Testis (tissue), 5 donors: ENCODE results near the gene SNIP1. TPM values are rescaled to one million over a fixed set of nuclear protein-coding genes. Genes with fewer than 3 reads are reported as not detected.
A peak's percentile ranks its signal among the peaks of the same experiment; 100 is the strongest.

Experiments
- DNase-seq: peaks from one replicate; pipeline ENCODE4 v3.0.0-alpha.2; 2019
- H3K27ac ChIP-seq, 2 donors: fragments of 200-600 bp; sonication (generic); one replicate each; pipeline ENCODE4 v1.5.1; 2019
- H3K27me3 ChIP-seq: fragments of 200-600 bp; sonication (generic); one replicate; pipeline ENCODE4 v1.5.1; 2019
- H3K36me3 ChIP-seq: fragments of 200-600 bp; sonication (generic); one replicate; pipeline ENCODE4 v1.5.1; 2017; ENCODE audit warnings: low read depth; ENCODE audit errors: missing control alignments
- H3K4me1 ChIP-seq: fragments of 200-600 bp; sonication (generic); one replicate; pipeline ENCODE4 v1.5.1; 2019
- H3K4me3 ChIP-seq, 2 donors: fragments of 200-600 bp; sonication (generic); one replicate each; pipeline ENCODE4 v1.5.1; 2017 to 2019
- H3K9me3 ChIP-seq: fragments of 200-600 bp; sonication (generic); one replicate; pipeline ENCODE4 v1.5.1; 2017
- POLR2A ChIP-seq: fragments of 450-650 bp; IDR thresholded peaks from one replicate; pipeline ENCODE4 v1.6.1; 2017; ENCODE audit warnings: antibody characterized with exemption, mild to moderate bottlenecking, moderate library complexity
- WGBS, 2 donors: methylation state at CpG; one replicate each; pipeline ENCODE4 v1.1.5; 2018; 5-methylcytosine and 5-hydroxymethylcytosine counted together
- intact Hi-C: fragments of 100-400 bp; cut with DNase I; formaldehyde crosslinking; loops from one replicate; pipeline ENCODE4 v1.15.1; 2023; ENCODE audit warnings: low total_unique reads
- long read RNA-seq, 2 donors: transcript quantifications; one replicate each; lab custom pipeline, GENCODE V29; 2026
- polyA plus RNA-seq: library from polyadenylated mRNA; stranded (reverse); fragments of 350-450 nt; fragmentation: Illumina TruSeq; extraction: RNeasy Lipid Tissue Mini Kit (QIAGEN cat#74804); gene quantifications from one replicate; pipeline ENCODE4 v1.2.3, GENCODE V29; 2014; ENCODE audit warnings: low read depth, low replicate concordance; ENCODE audit not compliant: insufficient read depth
- total RNA-seq, 2 donors: library from RNA; depleted of rRNA; stranded (reverse); fragments of >200 nt; gene quantifications; one replicate each; pipeline ENCODE4 v1.2.3, GENCODE V29; 2016
- TF ChIP-seq, protein P1 (sequence below), 3 experiments: fragments of 450-650 bp in 2 of 3; fragments of 200-600 bp in 1 of 3; sonication (generic) in 1 of 3; IDR thresholded peaks; one replicate each; pipeline ENCODE4 v1.5.1; 2016 to 2019; ENCODE audit warnings: antibody characterized with exemption in 3 of 3, mild to moderate bottlenecking in 2 of 3, moderate library complexity in 1 of 3

Gene SNIP1, protein sequence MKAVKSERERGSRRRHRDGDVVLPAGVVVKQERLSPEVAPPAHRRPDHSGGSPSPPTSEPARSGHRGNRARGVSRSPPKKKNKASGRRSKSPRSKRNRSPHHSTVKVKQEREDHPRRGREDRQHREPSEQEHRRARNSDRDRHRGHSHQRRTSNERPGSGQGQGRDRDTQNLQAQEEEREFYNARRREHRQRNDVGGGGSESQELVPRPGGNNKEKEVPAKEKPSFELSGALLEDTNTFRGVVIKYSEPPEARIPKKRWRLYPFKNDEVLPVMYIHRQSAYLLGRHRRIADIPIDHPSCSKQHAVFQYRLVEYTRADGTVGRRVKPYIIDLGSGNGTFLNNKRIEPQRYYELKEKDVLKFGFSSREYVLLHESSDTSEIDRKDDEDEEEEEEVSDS
- 10 to 100 TPM; 33.7 to 51.4 TPM for total RNA-seq
- 16.8 TPM for polyA plus RNA-seq
- long read RNA-seq, donor 1, full-length matches to known transcripts, result 5 of 5 reads
- long read RNA-seq, donor 1, partial matches to known transcripts, result 0 of 5 reads
- long read RNA-seq, donor 1, other reads (novel, unspliced or antisense), result 0 of 5 reads
- long read RNA-seq, donor 2, full-length matches to known transcripts, result 5 of 5 reads
- long read RNA-seq, donor 2, partial matches to known transcripts, result 0 of 5 reads
- long read RNA-seq, donor 2, other reads (novel, unspliced or antisense), result 0 of 5 reads

DNA sequence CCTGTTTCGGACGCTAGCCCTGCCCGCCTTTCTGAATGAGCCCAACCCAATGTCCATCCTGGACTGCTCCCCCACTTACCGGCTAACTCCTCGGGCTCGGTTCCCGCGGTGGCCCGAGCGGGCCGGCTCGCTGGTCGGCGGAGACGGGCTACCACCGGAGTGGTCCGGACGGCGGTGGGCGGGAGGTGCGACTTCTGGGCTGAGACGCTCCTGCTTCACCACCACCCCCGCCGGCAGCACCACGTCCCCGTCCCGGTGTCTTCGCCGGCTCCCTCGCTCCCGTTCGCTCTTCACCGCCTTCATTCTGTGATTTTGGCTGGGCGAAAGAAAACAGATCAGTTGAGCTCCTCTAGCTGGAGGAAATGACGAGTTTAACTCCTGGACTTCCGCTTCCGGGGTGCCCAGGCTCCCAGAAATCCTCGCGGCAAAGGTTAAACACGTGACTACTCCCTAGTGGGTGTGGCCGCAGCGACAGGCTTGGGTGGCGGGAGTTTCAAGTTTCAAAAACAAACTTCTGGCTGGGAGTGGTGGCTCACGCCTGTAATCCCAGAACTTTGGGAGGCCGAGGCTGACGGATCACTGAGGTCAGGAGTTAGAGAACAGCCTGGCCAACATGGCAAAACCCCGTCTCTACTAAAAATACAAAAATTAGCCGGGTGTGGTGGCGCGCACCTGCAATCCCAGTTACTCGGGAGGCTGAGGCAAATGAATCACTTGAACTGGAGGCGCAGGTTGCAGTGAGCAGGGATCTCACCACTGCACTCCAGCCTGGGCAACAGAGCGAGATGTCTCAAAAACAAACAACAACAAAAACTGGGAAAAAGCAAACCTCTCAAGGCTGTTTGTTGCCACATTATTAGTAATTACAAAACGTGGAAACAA, at the start of gene SNIP1:
SNIP1 (minus strand) TSS at position 367 of the 882 bp plus-strand sequence; CDS start at position 303, 64 bp downstream.
- peaks cover 17% of the 10 kb centered on the region for H3K4me1 ChIP-seq
- no peaks in the 10 kb centered on the region for H3K9me3 ChIP-seq
- peak within 1 kb of the TSS; percentile 96 to 99 for H3K4me3 ChIP-seq
- WGBS, 2 donors, result 10 to 12% methylated on average over 51 to 54 of the region's 54 CpGs
- peak; percentile 97 for DNase-seq
- TF ChIP-seq, protein P1, sequence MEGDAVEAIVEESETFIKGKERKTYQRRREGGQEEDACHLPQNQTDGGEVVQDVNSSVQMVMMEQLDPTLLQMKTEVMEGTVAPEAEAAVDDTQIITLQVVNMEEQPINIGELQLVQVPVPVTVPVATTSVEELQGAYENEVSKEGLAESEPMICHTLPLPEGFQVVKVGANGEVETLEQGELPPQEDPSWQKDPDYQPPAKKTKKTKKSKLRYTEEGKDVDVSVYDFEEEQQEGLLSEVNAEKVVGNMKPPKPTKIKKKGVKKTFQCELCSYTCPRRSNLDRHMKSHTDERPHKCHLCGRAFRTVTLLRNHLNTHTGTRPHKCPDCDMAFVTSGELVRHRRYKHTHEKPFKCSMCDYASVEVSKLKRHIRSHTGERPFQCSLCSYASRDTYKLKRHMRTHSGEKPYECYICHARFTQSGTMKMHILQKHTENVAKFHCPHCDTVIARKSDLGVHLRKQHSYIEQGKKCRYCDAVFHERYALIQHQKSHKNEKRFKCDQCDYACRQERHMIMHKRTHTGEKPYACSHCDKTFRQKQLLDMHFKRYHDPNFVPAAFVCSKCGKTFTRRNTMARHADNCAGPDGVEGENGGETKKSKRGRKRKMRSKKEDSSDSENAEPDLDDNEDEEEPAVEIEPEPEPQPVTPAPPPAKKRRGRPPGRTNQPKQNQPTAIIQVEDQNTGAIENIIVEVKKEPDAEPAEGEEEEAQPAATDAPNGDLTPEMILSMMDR (IDR thresholded peaks at IDR 0.05), result peak in 1 of 3 experiments; percentile 24
- no peak for TF ChIP-seq POLR2A
- H3K27me3 ChIP-seq, result no peaks in the 10 kb centered on the region
- no peaks in the 10 kb centered on the region for H3K36me3 ChIP-seq
- peak within 1 kb of the TSS; percentile 67 to 68 for H3K27ac ChIP-seq
- intact Hi-C loops, result no loop called here

DNA sequence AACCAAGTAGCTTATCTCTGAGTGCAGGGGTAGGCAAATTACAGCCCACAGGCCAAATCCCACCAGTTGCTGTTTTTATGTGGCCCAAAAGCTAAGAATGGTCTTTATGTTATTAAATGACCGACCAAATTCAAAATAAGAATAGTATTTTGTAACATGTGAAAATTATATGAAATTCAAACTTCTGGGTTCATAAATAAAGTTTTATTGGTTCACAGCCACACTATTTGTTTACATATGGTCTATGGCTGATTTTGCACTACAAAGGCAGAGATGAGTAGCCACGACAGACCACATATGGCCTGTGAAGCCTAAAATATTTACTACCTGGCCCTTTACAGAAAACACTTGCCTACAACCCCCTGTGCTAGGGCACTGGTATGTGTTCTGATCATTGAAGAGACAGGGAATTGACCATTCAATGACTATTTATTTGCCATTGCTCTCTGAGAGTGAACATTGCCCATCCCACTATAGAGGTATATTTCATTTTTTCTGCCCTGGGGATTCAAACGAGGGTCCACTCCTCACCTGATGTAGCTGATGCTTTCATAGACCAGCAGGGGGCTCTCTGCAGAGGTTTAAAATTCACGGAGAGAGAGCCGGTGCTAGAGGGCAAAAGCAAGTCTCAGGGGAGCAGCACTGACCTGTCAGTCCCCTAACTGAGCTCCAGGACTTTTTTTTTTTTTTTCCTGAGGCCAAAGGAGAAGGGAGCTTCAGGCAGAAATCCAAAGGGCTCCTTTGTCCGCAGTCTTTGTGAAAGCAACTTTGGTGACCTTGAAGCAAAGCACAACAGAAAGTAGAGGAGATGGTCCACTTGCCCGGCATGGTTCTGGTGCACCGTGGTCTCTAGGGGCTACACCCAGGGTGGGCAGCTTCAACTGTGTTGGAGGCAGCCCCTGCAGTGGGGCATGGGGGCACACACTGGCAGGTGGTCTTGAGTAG, 48.9 kb upstream of the SNIP1 start:
- 26 to 35% methylated on average over 8 of the region's 8 CpGs for WGBS, 2 donors
- Histone ChIP-seq H3K9me3 (no peaks in the 10 kb centered on the region), H3K4me1 (peaks cover 9% of the 10 kb centered on the region), H3K27me3 (no peaks in the 10 kb centered on the region), H3K27ac (no peak overlapping the region), H3K4me3 (no peak overlapping the region), H3K36me3 (no peaks in the 10 kb centered on the region)
- intact Hi-C loops, result no loop called here
- DNase-seq, result peak; percentile 40
- no peak for TF ChIP-seq POLR2A
- TF ChIP-seq, protein P1 (IDR thresholded peaks at IDR 0.05), result peak; percentile 32 to 54 (median 34)

DNA sequence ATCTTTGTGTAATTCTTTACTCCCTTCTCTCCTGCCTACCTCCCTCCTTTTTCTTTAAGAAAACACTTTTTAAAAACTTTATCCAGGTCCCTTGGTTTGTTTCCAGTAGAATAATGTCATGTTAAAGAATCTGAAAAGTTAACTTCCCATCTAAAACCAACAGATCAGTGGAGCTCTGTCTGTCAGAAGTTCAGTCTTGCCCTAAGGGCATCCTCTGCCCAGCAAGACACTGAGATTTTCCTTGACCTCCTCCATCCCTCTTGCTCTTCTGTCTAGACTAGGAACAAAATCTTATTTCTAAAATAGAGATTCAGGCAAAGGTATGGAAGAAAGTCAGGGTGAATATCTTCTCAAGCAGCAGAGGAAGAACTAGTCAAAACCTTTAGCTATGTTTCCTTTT, 47.3 kb upstream of the SNIP1 start:
- Histone ChIP-seq H3K4me1 (peaks cover 9% of the 10 kb centered on the region), H3K9me3 (no peaks in the 10 kb centered on the region), H3K27ac (no peak overlapping the region), H3K27me3 (no peaks in the 10 kb centered on the region), H3K36me3 (no peaks in the 10 kb centered on the region), H3K4me3 (no peak overlapping the region)
- DNase-seq, result no peak
- intact Hi-C loops, result no loop called here
- TF ChIP-seq, protein P1 (IDR thresholded peaks at IDR 0.05), result no peak

DNA sequence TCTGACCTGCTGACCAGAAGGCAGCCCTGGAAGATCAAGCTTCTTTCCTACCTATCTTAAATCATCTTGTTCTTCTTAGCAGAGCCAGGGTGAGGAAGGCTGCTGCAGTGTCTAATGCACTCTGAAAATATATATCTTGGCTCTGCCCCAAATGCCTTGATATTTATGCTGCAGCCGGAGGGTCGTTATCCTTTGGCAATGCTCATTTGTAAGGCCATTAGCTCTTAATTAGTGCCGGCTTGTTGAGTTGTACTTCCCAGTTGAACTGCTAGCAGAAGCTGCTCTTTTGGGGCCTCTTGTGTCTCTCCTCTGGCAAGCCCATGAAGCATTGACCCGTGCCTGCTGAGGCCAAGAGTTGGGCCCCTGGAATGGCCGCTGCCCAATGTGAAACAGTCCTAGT, 45.8 kb upstream of the SNIP1 start:
- no peak overlapping the region for H3K27ac ChIP-seq
- H3K4me1 ChIP-seq, result peaks cover 6% of the 10 kb centered on the region
- H3K4me3 ChIP-seq, result no peak overlapping the region
- DNase-seq, result no peak
- no peaks in the 10 kb centered on the region for H3K27me3 ChIP-seq
- intact Hi-C loops, result no loop called here
- 58 to 67% methylated on average over 5 of the region's 5 CpGs for WGBS, 2 donors
- TF ChIP-seq POLR2A, result no peak
- TF ChIP-seq, protein P1 (IDR thresholded peaks at IDR 0.05), result no peak
- H3K9me3 ChIP-seq, result no peaks in the 10 kb centered on the region
- H3K36me3 ChIP-seq, result no peaks in the 10 kb centered on the region
